KMS-11 (cell line): ENCODE data around the gene TPRN.

Experiments
- H2AFZ ChIP-seq: fragments of 200-600 bp; sonication (generic); 2 replicates; pipeline ENCODE4 v1.6.1; 2016; ENCODE audit warnings: antibody characterized with exemption, mixed run types, low read depth
- H3K27ac ChIP-seq: fragments of 200-600 bp; sonication (generic); 2 replicates; pipeline ENCODE4 v1.6.1; 2016; ENCODE audit warnings: mild to moderate bottlenecking, mixed run types
- H3K27me3 ChIP-seq: fragments of 200-600 bp; sonication (generic); 2 replicates; pipeline ENCODE4 v1.6.1; 2017; ENCODE audit warnings: mild to moderate bottlenecking, low read depth, mixed run types, moderate library complexity; ENCODE audit not compliant: insufficient read depth
- H3K36me3 ChIP-seq: fragments of 200-600 bp; sonication (generic); 2 replicates; pipeline ENCODE4 v1.6.1; 2017; ENCODE audit warnings: mild to moderate bottlenecking, mixed run types; ENCODE audit not compliant: insufficient read depth
- H3K4me1 ChIP-seq: fragments of 200-600 bp; sonication (generic); 2 replicates; pipeline ENCODE4 v1.6.1; 2016; ENCODE audit warnings: mild to moderate bottlenecking, low read depth, mixed run types; ENCODE audit not compliant: poor library complexity, severe bottlenecking
- H3K4me2 ChIP-seq: fragments of 200-600 bp; sonication (generic); 2 replicates; pipeline ENCODE4 v1.7.0; 2016; ENCODE audit warnings: mild to moderate bottlenecking, mixed run types
- H3K4me3 ChIP-seq: fragments of 200-600 bp; sonication (generic); IDR thresholded peaks from 2 replicates; pipeline ENCODE4 v1.6.1; 2017; ENCODE audit warnings: low read depth, low read length, mixed read lengths; ENCODE audit not compliant: insufficient read depth
- H3K79me2 ChIP-seq: fragments of 200-600 bp; sonication (generic); 2 replicates; pipeline ENCODE4 v1.6.1; 2016; ENCODE audit warnings: low read depth, mixed run types; ENCODE audit not compliant: insufficient read depth
- H3K9ac ChIP-seq: fragments of 200-600 bp; sonication (generic); 2 replicates; pipeline ENCODE4 v1.6.1; 2016; ENCODE audit warnings: mild to moderate bottlenecking, mixed run types
- H4K20me1 ChIP-seq: fragments of 200-600 bp; sonication (generic); 2 replicates; pipeline ENCODE4 v1.6.1; 2016; ENCODE audit warnings: mild to moderate bottlenecking, mixed run types; ENCODE audit not compliant: insufficient read depth
- TF ChIP-seq, protein P1 (sequence below): fragments of 200-600 bp; sonication (generic); conservative IDR thresholded peaks from 2 replicates; pipeline ENCODE4 v1.6.1; 2017; ENCODE audit warnings: low read depth, mild to moderate bottlenecking, antibody characterized with exemption, low read length, moderate library complexity, mixed read lengths

TPRN gene

DNA sequence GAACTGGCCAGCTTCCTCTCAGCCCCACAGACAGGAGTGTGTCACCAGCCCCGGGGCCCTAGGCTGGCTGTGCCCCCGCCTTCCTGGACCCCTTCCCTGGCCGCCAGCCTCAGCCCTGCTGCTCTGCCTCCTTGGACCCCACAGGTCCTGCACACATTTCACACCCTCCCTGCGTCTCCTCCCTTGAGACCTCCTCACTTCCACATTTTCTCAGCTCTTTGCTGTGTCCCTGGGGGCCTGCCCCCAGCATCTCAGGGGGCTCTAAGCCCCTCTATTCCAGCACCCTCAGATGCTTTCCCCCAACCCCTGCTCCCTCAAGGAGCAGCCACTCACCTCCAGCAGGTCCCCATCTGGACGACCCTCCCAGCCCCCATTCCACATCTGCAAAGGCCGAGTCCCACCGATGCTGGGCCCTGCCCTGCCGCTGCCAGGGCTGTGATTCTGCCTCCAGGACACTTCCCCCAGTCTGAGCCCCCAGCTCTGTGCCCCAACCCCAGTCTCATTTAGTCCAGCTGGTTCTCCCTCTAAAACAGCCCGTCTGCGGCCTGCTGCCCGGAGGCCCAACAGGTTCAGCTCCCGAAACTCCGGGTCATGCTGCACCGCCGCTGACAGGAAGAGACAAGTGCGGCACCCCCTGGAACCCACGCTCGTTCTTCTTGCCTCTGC lies 34.4 kb upstream of the TPRN start:
- Histone ChIP-seq H3K4me1 (peaks cover 23% of the 10 kb centered on the region), H3K27ac (no peak overlapping the region), H3K79me2 (no peaks in the 10 kb centered on the region), H3K4me2 (no peak overlapping the region), H3K4me3 (no peak overlapping the region), H3K36me3 (no peaks in the 10 kb centered on the region), H3K9ac (no peak overlapping the region), H3K27me3 (peaks cover 46% of the 10 kb centered on the region), H2AFZ (no peak overlapping the region), H4K20me1 (no peaks in the 10 kb centered on the region)
- TF ChIP-seq, protein P1, sequence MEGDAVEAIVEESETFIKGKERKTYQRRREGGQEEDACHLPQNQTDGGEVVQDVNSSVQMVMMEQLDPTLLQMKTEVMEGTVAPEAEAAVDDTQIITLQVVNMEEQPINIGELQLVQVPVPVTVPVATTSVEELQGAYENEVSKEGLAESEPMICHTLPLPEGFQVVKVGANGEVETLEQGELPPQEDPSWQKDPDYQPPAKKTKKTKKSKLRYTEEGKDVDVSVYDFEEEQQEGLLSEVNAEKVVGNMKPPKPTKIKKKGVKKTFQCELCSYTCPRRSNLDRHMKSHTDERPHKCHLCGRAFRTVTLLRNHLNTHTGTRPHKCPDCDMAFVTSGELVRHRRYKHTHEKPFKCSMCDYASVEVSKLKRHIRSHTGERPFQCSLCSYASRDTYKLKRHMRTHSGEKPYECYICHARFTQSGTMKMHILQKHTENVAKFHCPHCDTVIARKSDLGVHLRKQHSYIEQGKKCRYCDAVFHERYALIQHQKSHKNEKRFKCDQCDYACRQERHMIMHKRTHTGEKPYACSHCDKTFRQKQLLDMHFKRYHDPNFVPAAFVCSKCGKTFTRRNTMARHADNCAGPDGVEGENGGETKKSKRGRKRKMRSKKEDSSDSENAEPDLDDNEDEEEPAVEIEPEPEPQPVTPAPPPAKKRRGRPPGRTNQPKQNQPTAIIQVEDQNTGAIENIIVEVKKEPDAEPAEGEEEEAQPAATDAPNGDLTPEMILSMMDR: 0 out of 2 replicates have a peak, but pooled peaks have one; percentile 5

DNA sequence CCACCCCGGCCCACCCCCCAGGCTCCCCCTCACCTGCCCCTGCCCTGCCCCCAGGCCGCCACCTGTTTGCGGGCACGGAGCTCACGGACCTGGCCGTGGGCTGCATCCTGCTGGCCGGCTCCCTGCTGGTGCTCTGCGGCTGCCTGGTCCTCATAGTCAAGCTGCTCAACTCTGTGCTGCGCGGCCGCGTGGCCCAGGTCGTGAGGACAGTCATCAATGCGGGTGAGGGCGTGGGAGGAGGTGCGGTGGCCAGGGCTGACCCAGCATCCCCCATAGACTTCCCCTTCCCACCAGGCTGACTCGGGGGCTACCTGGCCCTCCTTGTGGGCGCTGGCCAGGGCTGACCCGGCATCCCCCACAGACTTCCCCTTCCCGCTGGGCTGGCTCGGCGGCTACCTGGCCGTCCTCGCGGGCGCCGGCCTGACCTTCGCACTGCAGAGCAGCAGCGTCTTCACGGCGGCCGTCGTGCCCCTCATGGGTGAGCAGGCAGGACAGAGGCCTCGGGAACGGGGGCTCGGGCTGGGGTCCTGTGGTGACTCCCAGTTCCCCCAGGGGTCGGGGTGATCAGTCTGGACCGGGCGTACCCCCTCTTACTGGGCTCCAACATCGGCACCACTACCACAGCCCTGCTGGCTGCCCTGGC lies 33.6 kb upstream of the TPRN start:
- no peak overlapping the region for H3K4me2 ChIP-seq
- no peak overlapping the region for H2AFZ ChIP-seq
- no peaks in the 10 kb centered on the region for H3K79me2 ChIP-seq
- no peak overlapping the region for H3K9ac ChIP-seq
- TF ChIP-seq, protein P1: no peak
- no peak overlapping the region for H3K27ac ChIP-seq
- H3K4me1 ChIP-seq: peaks cover 15% of the 10 kb centered on the region
- H3K27me3 ChIP-seq: peaks cover 49% of the 10 kb centered on the region
- no peaks in the 10 kb centered on the region for H4K20me1 ChIP-seq
- H3K36me3 ChIP-seq: no peaks in the 10 kb centered on the region
- H3K4me3 ChIP-seq: no peak overlapping the region

DNA sequence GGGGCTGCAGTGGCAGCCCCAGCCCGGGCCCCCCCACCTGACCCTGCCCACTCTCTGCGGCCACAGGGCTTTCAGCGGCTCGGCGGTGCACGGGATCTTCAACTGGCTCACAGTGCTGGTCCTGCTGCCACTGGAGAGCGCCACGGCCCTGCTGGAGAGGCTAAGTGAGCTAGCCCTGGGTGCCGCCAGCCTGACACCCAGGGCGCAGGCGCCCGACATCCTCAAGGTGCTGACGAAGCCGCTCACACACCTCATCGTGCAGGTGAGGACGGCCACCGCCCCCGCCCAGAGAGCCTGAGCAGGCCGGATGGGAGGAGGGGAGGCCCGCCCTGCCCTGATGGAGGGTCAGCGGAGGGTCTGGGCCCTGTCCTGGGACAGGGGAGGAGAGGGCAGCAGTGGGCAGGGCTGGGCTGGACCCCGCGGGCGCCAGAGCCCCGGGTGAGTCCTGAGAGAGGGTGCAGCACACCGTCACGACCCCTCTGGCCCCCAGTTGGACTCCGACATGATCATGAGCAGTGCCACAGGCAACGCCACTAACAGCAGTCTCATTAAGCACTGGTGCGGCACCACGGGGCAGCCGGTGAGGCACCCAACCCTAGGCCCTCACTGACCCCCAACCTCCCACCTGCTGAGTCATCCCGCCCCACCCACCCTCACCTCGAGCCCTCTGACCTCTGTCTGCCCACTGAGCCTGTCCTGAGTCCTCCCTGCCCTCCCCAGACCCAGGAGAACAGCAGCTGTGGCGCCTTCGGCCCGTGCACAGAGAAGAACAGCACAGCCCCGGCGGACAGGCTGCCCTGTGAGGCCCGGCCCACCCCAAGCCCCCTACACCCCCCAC lies 32.8 kb upstream of the TPRN start:
- Histone ChIP-seq H3K4me3 (no peak overlapping the region), H3K9ac (no peak overlapping the region), H4K20me1 (no peaks in the 10 kb centered on the region), H3K4me2 (no peak overlapping the region), H3K4me1 (peaks cover 10% of the 10 kb centered on the region), H3K79me2 (no peaks in the 10 kb centered on the region), H2AFZ (no peak overlapping the region), H3K27ac (no peak overlapping the region), H3K36me3 (no peaks in the 10 kb centered on the region), H3K27me3 (peaks cover 57% of the 10 kb centered on the region)
- TF ChIP-seq, protein P1: no peak

DNA sequence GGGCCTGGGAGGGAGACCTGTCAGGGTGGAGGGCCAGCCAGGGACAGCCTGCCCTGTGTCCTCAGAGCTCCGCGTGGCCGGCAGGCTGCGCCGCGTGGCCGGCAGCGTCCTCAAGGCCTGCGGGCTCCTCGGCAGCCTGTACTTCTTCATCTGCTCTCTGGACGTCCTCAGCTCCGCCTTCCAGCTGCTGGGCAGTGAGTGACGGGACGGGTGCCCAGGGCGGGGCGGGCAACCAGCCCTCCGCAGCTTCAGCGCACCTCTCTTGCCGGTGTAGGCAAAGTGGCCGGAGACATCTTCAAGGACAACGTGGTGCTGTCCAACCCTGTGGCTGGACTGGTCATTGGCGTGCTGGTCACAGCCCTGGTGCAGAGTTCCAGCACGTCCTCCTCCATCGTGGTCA lies 32.0 kb upstream of the TPRN start:
- no peak overlapping the region for H3K4me2 ChIP-seq
- H3K79me2 ChIP-seq: no peaks in the 10 kb centered on the region
- H4K20me1 ChIP-seq: no peaks in the 10 kb centered on the region
- no peaks in the 10 kb centered on the region for H3K36me3 ChIP-seq
- no peak overlapping the region for H3K9ac ChIP-seq
- H3K4me1 ChIP-seq: peaks cover 10% of the 10 kb centered on the region
- TF ChIP-seq, protein P1: no peak
- no peak overlapping the region for H3K4me3 ChIP-seq
- no peak overlapping the region for H2AFZ ChIP-seq
- H3K27ac ChIP-seq: no peak overlapping the region
- H3K27me3 ChIP-seq: peaks cover 58% of the 10 kb centered on the region
